Keratinocyte (primary cell): ENCODE data around the gene REPS1. TPM values are rescaled to one million over a fixed set of nuclear protein-coding genes. Genes with fewer than 3 reads are reported as not detected.

Experiments used
- DNase-seq: peaks from one replicate; pipeline ENCODE4 v3.0.0-alpha.2; 2011; ENCODE audit warnings: low read depth, missing footprints, low spot score
- FAIRE-seq: peaks from 2 replicates; lab custom pipeline; 2011; peaks lifted over from hg19 to GRCh38; lab: Jason Lieb, UNC
- H2AFZ ChIP-seq: 2 replicates; pipeline ENCODE4 v1.6.0; 2012; ENCODE audit warnings: low read length, control low read depth, inconsistent platforms; ENCODE audit not compliant: control insufficient read depth
- H3K27ac ChIP-seq: 2 replicates; pipeline ENCODE4 v1.5.1; 2011; ENCODE audit warnings: low read length; ENCODE audit not compliant: control insufficient read depth, insufficient read depth
- H3K27me3 ChIP-seq: 3 replicates; pipeline ENCODE4 v1.6.0; 2011; ENCODE audit warnings: low read length; ENCODE audit not compliant: control insufficient read depth, insufficient read depth; ENCODE audit errors: extremely low read depth
- H3K36me3 ChIP-seq, 2 experiments: 2 replicates in 1 of 2; 3 replicates in 1 of 2; pipeline ENCODE4 v1.5.1; 2011; ENCODE audit warnings: low read length in 2 of 2, mild to moderate bottlenecking in 1 of 2; ENCODE audit not compliant: control insufficient read depth in 2 of 2, insufficient read depth in 2 of 2; ENCODE audit errors: extremely low read depth in 1 of 2
- H3K4me1 ChIP-seq: 3 replicates; pipeline ENCODE4 v1.5.1; 2011; ENCODE audit warnings: low read length; ENCODE audit not compliant: control insufficient read depth, insufficient read depth; ENCODE audit errors: extremely low read depth
- H3K4me2 ChIP-seq: 3 replicates; pipeline ENCODE4 v1.6.0; 2011; ENCODE audit warnings: low read depth, low read length; ENCODE audit not compliant: control insufficient read depth, insufficient read depth; ENCODE audit errors: extremely low read depth
- H3K4me3 ChIP-seq, 3 experiments: fragments of 200-600 bp in 1 of 3; sonication (generic) in 1 of 3; 2 replicates in 2 of 3; 3 replicates in 1 of 3; pipeline ENCODE4 v1.5.1; 2011 to 2016; ENCODE audit warnings: low read length in 3 of 3, mild to moderate bottlenecking in 3 of 3, control low read depth in 2 of 3, inconsistent platforms in 1 of 3, low read depth in 1 of 3, mixed read lengths in 1 of 3, mixed run types in 1 of 3, moderate library complexity in 1 of 3; ENCODE audit not compliant: control insufficient read depth in 2 of 3, insufficient read depth in 2 of 3; ENCODE audit errors: extremely low read depth in 1 of 3
- H3K79me2 ChIP-seq: 2 replicates; pipeline ENCODE4 v1.6.0; 2012; ENCODE audit warnings: low read length; ENCODE audit not compliant: control insufficient read depth, insufficient read depth
- H3K9ac ChIP-seq: 3 replicates; pipeline ENCODE4 v1.6.0; 2011; ENCODE audit warnings: low read length; ENCODE audit not compliant: control insufficient read depth, insufficient read depth; ENCODE audit errors: extremely low read depth
- H3K9me1 ChIP-seq: 3 replicates; pipeline ENCODE4 v1.6.0; 2011; ENCODE audit warnings: low read length; ENCODE audit not compliant: control insufficient read depth, insufficient read depth; ENCODE audit errors: extremely low read depth
- H3K9me3 ChIP-seq: 2 replicates; pipeline ENCODE4 v1.5.1; 2012; ENCODE audit warnings: low read depth, low read length; ENCODE audit not compliant: control insufficient read depth
- H4K20me1 ChIP-seq: 3 replicates; pipeline ENCODE4 v1.6.0; 2011; ENCODE audit warnings: low read length; ENCODE audit not compliant: control insufficient read depth, insufficient read depth; ENCODE audit errors: extremely low read depth
- EZH2 ChIP-seq: IDR thresholded peaks from one replicate; pipeline ENCODE4 v1.6.1; 2012; ENCODE audit warnings: inconsistent platforms, mild to moderate bottlenecking, low read length, moderate library complexity
- dilution Hi-C: fragments of 300-500 bp; cut with MboI; formaldehyde crosslinking; loops from one replicate; pipeline ENCODE4 v1.7.0; 2020; ENCODE audit warnings: low sequenced_read_pairs; ENCODE audit not compliant: extremely low pct_ligation_motif_present
- polyA plus RNA-seq, 5 experiments: library from polyadenylated mRNA; depleted of rRNA in 3 of 5; stranded (reverse) in 3 of 5; stranded (forward) in 1 of 5; unstranded in 1 of 5; fragments of >200 nt; gene quantifications; 1 replicate in 1 of 5; 2 replicates in 3 of 5; 3 replicates in 1 of 5; pipeline versions ENCODE4 v1.2.1 to v1.2.3, GENCODE V29; 2011 to 2012; ENCODE audit warnings: missing spikeins in 2 of 5, low read depth in 1 of 5, low replicate concordance in 1 of 5
- TF ChIP-seq, protein P1 (sequence below), 3 experiments: IDR thresholded peaks in 1 of 3; conservative IDR thresholded peaks in 1 of 3; optimal IDR thresholded peaks in 1 of 3; 2 replicates in 2 of 3; 3 replicates in 1 of 3; pipeline versions ENCODE3 to v1.5.1; 2011; ENCODE audit warnings: low read length in 3 of 3, mild to moderate bottlenecking in 3 of 3, moderate library complexity in 2 of 3, control low read depth in 1 of 3, inconsistent platforms in 1 of 3; ENCODE audit not compliant: insufficient read depth in 2 of 3; ENCODE audit errors: extremely low read depth in 1 of 3

The REPS1 gene
- polyA plus RNA-seq, 1 donor (not counting 4 experiments of a cell fraction or from before 2014, with no cell fraction given): 61.3 TPM

DNA sequence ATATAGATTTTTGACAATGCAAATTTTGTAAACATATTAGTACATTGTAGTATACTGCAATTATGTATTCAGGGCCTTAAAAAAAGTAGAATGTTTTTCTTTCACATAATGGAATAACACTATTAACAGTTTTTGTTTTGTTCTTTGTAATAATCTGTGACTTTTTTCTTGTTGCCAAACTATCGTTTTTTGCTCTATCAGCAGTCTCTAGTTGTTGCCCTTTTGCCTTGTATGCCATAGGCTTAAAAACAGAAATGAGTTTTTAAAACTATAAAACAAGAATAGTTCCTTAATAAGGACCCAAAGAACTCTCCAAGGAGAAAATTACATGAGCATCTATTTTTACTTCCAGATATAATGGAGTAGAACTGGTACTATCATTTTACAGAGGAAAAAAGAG lies 29.5 kb downstream of the REPS1 start:
- Histone ChIP-seq H3K27ac (peak overlapping the region; percentile 42), H3K79me2 (peaks cover 91% of the 10 kb centered on the region)

DNA sequence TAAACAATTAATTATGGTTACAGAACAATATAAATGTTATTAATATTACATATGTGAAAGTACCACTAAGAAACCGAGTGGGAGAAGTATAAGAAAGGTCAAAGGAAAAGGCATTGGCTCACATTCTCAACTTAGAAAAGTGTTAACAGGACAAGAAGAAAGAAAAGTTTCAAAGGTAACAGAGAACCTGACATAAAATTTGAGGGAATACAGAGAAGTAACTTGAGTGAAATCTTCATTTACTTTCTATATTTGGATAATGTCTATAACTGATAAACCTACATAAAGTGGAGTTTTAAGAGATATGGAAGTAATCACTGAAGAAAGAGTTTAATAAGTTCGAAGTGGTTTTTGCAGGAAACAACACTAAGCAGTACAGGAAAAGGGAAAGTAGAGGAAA lies 30.1 kb downstream of the REPS1 start:
- DNase-seq (no peak), FAIRE-seq (no peak)
- no peaks in the 10 kb centered on the region for H3K9me3 ChIP-seq
- no peaks in the 10 kb centered on the region for H3K36me3 ChIP-seq
- H3K4me1 ChIP-seq: peaks cover 35% of the 10 kb centered on the region
- no peaks in the 10 kb centered on the region for H3K9me1 ChIP-seq
- no peaks in the 10 kb centered on the region for H4K20me1 ChIP-seq
- H3K79me2 ChIP-seq: peaks cover 89% of the 10 kb centered on the region
- no peaks in the 10 kb centered on the region for H3K27me3 ChIP-seq
- H3K4me3 ChIP-seq: no peak overlapping the region
- no peak overlapping the region for H3K27ac ChIP-seq
- no peak overlapping the region for H2AFZ ChIP-seq
- dilution Hi-C loops: no loop called here
- H3K4me2 ChIP-seq: no peak overlapping the region
- TF ChIP-seq EZH2: no peak
- TF ChIP-seq, protein P1, sequence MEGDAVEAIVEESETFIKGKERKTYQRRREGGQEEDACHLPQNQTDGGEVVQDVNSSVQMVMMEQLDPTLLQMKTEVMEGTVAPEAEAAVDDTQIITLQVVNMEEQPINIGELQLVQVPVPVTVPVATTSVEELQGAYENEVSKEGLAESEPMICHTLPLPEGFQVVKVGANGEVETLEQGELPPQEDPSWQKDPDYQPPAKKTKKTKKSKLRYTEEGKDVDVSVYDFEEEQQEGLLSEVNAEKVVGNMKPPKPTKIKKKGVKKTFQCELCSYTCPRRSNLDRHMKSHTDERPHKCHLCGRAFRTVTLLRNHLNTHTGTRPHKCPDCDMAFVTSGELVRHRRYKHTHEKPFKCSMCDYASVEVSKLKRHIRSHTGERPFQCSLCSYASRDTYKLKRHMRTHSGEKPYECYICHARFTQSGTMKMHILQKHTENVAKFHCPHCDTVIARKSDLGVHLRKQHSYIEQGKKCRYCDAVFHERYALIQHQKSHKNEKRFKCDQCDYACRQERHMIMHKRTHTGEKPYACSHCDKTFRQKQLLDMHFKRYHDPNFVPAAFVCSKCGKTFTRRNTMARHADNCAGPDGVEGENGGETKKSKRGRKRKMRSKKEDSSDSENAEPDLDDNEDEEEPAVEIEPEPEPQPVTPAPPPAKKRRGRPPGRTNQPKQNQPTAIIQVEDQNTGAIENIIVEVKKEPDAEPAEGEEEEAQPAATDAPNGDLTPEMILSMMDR (optimal IDR thresholded peaks at IDR 0.05 in 1 of 3, IDR thresholded peaks at IDR 0.05 in 1 of 3, conservative IDR thresholded peaks at IDR 0.05 in 1 of 3; ENCODE audit: extremely low read depth in 1 of 3, insufficient read depth in 2 of 3, low read length in 3 of 3): no peak
- H3K9ac ChIP-seq: no peak overlapping the region

More for the DNA sequence above, 29.5 kb downstream of the REPS1 start:
- no peaks in the 10 kb centered on the region for H3K9me3 ChIP-seq
- FAIRE-seq: no peak
- H3K9me1 ChIP-seq: no peaks in the 10 kb centered on the region
- no peak overlapping the region for H3K4me3 ChIP-seq
- H3K36me3 ChIP-seq: no peaks in the 10 kb centered on the region
- no peak for DNase-seq
- no peaks in the 10 kb centered on the region for H3K27me3 ChIP-seq
- TF ChIP-seq EZH2: no peak
- TF ChIP-seq, protein P1 (optimal IDR thresholded peaks at IDR 0.05 in 1 of 3, IDR thresholded peaks at IDR 0.05 in 1 of 3, conservative IDR thresholded peaks at IDR 0.05 in 1 of 3; ENCODE audit: extremely low read depth in 1 of 3, insufficient read depth in 2 of 3, low read length in 3 of 3): no peak
- dilution Hi-C loops: no loop called here
- no peak overlapping the region for H3K9ac ChIP-seq
- no peak overlapping the region for H2AFZ ChIP-seq
- H3K4me2 ChIP-seq: peak overlapping the region; percentile 4
- H4K20me1 ChIP-seq: no peaks in the 10 kb centered on the region
- peaks cover 29% of the 10 kb centered on the region for H3K4me1 ChIP-seq
